ENCODE measurements around the gene TMEM31.

TMEM31 gene

GRCh38 chrX:103710609-103711008, at the start of gene TMEM31:
TSS of gene TMEM31 (plus strand) at chrX:103710909. CDS start at chrX:103712259, 1,350 bp downstream.
- DNase-seq = no peak

- DNase-seq = no peak
These were observed 46.5 kb upstream of the TMEM31 start for GRCh38 chrX:103663981-103664762.

GRCh38 chrX:103666202-103667107, 44.3 kb upstream of the TMEM31 start:
- no peak for DNase-seq

- no peak for DNase-seq
These were observed 41.0 kb upstream of the TMEM31 start for GRCh38 chrX:103669745-103670144.

GRCh38 chrX:103674531-103675454, 35.9 kb upstream of the TMEM31 start:
- DNase-seq = no peak

GRCh38 chrX:103678199-103678993, 32.3 kb upstream of the TMEM31 start:
- DNase-seq = no peak

- DNase-seq = no peak
These were observed 29.3 kb upstream of the TMEM31 start for GRCh38 chrX:103681443-103681842.

- no peak for DNase-seq
These were observed 25.3 kb upstream of the TMEM31 start for GRCh38 chrX:103685396-103685795.

- peak; percentile 64 to 92 for DNase-seq
These were observed 24.3 kb upstream of the TMEM31 start, which contains the start of gene MORF4L2 for GRCh38 chrX:103686199-103687072. TSS of gene MORF4L2 (minus strand) at chrX:103686699. CDS start at chrX:103677027, 9,672 bp downstream.

GRCh38 chrX:103687073-103687695, 23.5 kb upstream of the TMEM31 start:
- DNase-seq = peak; percentile 82 to 84

- peak; percentile 25 to 27 for DNase-seq
These were observed 23.0 kb upstream of the TMEM31 start for GRCh38 chrX:103687696-103688201.

GRCh38 chrX:103688946-103689345, 21.8 kb upstream of the TMEM31 start:
- DNase-seq = no peak

- no peak for DNase-seq
These were observed 19.6 kb upstream of the TMEM31 start for GRCh38 chrX:103691059-103691458.

GRCh38 chrX:103697687-103698086, 13.0 kb upstream of the TMEM31 start:
- no peak for DNase-seq

- no peak for DNase-seq
These were observed 11.5 kb upstream of the TMEM31 start for GRCh38 chrX:103699243-103699642.

GRCh38 chrX:103704863-103705262, 5.8 kb upstream of the TMEM31 start:
- DNase-seq = no peak

- DNase-seq = no peak
These were observed 6.3 kb downstream of the TMEM31 start for GRCh38 chrX:103716962-103717361.

GRCh38 chrX:103718120-103718519, 7.4 kb downstream of the TMEM31 start:
- no peak for DNase-seq

- no peak for DNase-seq
These were observed 11.8 kb downstream of the TMEM31 start for GRCh38 chrX:103722505-103722904.

- DNase-seq = no peak
These were observed 15.8 kb downstream of the TMEM31 start for GRCh38 chrX:103726477-103726876.
